ENCODE data around the gene SGMS1. TPM values are rescaled to one million over a fixed set of nuclear protein-coding genes. Genes with fewer than 3 reads are reported as not detected.

Gene SGMS1
- polyA plus RNA-seq, 1 experiment, result 21.1 TPM

DNA sequence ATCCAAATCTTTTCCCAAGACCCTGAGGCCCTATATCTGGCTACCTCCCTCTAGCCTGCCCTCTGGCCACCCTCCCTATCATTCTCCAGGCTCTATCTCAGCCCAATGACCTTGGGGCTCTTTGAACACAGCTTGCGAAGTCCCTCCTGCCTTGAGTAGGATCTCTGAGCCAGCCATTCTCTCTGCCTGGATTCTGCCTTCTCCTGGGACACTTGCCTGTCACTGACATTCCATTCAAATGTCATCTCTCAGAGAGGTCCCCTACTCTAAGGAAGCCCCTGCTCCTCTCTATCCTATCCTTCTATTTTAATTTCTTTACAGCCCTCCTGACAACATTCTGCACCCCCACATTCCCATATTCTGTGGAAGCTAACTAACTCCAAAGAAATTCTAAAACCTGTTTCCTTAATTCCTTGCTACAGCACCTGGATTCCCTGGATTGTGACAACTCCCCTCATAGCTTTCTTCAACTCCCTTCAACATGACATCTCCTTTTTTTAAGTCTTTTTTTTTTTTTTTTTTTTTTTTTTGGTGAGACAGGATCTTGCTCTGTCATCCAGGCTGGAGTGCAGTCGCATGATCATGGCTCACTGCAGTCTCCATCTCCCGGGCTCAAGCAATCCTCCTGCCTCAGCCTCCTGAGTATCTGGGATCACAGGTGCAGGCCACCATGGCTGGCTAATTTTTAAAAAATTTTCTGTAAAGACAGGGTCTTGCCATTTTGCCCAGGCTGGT, 291.5 kb downstream of the SGMS1 start:
- Histone ChIP-seq H3K36me3 (ENCODE audit: control insufficient read depth, insufficient read depth, low read length) (no peaks in the 10 kb centered on the region), H3K27me3 (ENCODE audit: control insufficient read depth, insufficient read depth, low read length) (no peaks in the 10 kb centered on the region), H3K4me3 (ENCODE audit: low read depth, low read length) (no peak overlapping the region)
- DNase-seq (ENCODE audit: low read depth), result no peak
- POLR2A ChIA-PET, result interaction anchor here (0.7 kb wide), 1 partner anchor 88 kb away, joined by 16 read pairs; no protein-coding TSS in a partner anchor
- CTCF ChIA-PET, result interaction anchor here (1.4 kb wide), 1 partner anchor 56 kb away, joined by 4 read pairs; no protein-coding TSS in a partner anchor
- TF ChIP-seq, protein P1, sequence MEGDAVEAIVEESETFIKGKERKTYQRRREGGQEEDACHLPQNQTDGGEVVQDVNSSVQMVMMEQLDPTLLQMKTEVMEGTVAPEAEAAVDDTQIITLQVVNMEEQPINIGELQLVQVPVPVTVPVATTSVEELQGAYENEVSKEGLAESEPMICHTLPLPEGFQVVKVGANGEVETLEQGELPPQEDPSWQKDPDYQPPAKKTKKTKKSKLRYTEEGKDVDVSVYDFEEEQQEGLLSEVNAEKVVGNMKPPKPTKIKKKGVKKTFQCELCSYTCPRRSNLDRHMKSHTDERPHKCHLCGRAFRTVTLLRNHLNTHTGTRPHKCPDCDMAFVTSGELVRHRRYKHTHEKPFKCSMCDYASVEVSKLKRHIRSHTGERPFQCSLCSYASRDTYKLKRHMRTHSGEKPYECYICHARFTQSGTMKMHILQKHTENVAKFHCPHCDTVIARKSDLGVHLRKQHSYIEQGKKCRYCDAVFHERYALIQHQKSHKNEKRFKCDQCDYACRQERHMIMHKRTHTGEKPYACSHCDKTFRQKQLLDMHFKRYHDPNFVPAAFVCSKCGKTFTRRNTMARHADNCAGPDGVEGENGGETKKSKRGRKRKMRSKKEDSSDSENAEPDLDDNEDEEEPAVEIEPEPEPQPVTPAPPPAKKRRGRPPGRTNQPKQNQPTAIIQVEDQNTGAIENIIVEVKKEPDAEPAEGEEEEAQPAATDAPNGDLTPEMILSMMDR (IDR thresholded peaks at IDR 0.05; ENCODE audit: insufficient read depth, low read depth, low read length), result no peak

DNA sequence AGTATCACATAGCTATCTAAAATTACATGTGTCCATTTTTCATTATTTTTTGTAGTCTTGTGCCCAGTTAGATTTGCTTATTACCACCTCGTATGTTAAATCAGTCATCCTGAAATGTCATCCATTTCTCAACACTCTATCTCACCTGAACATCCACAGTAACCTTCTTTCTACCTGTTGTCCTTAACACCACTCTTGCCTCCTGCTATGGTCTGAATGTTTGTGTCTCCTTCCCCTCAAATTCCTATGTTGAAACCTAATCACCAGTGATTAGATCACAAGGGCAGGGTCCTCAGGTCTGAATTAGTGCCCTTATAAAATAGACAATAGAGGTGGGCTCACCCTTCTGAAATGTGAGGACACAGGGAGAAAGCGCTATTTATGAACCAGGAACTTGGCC, 292.3 kb downstream of the SGMS1 start:
- H3K4me3 ChIP-seq (ENCODE audit: low read depth, low read length), result no peak overlapping the region
- no peak for DNase-seq (ENCODE audit: low read depth)
- ChIA-PET CTCF (interaction anchor here (1.4 kb wide), 1 partner anchor 55 kb away, joined by 4 read pairs; no protein-coding TSS in a partner anchor), POLR2A (no interaction called here)
- TF ChIP-seq, protein P1 (IDR thresholded peaks at IDR 0.05; ENCODE audit: insufficient read depth, low read depth, low read length), result no peak
- H3K27me3 ChIP-seq (ENCODE audit: control insufficient read depth, insufficient read depth, low read length), result no peaks in the 10 kb centered on the region
- H3K36me3 ChIP-seq (ENCODE audit: control insufficient read depth, insufficient read depth, low read length), result no peaks in the 10 kb centered on the region

DNA sequence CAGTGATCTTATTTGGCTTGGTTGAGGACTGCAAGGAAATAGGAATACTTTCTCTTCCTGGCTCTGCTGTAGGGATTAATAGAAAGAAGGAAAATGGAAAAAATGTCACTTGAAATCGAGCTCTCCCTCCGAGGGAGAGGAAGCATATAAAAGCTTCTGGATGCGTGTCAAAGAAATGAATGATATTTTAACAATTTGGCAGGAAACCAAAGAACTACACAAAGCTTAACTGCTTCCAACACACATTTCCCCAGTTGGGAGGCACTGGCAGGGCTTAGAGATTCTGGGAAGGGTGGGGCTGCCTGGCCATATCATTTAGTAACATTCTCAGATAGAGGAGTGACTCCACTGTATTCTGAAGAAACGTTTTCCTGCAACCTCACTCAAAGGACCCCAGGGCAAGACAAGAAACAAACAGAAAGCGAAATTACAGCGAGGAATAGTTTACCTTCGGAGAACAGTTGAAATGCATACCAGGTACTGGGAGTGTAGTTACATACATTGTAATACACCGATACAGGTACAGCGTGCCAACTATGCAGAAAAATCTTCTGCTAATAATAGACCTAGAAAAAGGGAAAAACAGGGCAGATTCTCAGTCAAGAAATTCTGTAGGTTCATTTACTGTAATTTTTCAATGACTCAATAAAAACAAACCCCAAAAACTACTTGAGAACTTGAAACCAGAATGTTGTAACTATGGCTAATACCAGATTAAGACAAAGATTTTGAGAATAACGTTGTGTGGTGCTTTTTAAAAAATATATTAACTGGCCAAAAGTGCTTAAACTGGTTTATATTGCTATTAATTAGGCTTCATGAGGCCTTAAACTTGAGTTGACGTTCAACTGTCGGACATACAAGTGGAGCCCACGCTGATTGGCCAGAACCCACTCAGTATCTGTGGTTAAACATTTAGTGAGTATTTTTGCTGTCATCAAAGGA, 296.7 kb downstream of the SGMS1 start:
- ChIA-PET CTCF (interaction anchor here (1.1 to 1.6 kb wide), 2 partner anchors 9 to 33 kb away, joined by 3 to 4 read pairs; no protein-coding TSS in a partner anchor), POLR2A (no interaction called here)
- TF ChIP-seq, protein P1 (IDR thresholded peaks at IDR 0.05; ENCODE audit: insufficient read depth, low read depth, low read length), result no peak
- H3K4me3 ChIP-seq (ENCODE audit: low read depth, low read length), result no peak overlapping the region
- peak; percentile 70 for DNase-seq (ENCODE audit: low read depth)
- H3K36me3 ChIP-seq (ENCODE audit: control insufficient read depth, insufficient read depth, low read length), result no peaks in the 10 kb centered on the region
- H3K27me3 ChIP-seq (ENCODE audit: control insufficient read depth, insufficient read depth, low read length), result no peaks in the 10 kb centered on the region

DNA sequence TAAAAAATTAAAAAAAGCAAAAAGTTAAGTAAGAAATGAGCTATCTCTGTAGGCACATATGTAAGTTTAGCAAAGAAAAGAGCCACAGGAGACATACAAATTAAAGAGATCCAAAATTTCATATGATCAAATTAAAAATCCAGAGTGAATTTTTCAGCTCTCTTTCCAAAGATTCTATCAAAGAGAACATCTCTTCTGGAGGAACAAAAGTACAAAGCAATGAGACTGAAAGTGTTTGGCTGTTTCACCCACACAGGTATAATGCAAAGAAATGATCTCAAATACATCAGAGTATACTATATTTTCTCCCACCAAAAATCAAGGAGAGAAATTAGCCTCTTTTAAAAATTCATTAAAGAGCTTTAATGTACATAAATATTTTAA, 297.6 kb downstream of the SGMS1 start:
- no peak for DNase-seq (ENCODE audit: low read depth)
- Histone ChIP-seq H3K27me3 (ENCODE audit: control insufficient read depth, insufficient read depth, low read length) (no peaks in the 10 kb centered on the region), H3K36me3 (ENCODE audit: control insufficient read depth, insufficient read depth, low read length) (no peaks in the 10 kb centered on the region), H3K4me3 (ENCODE audit: low read depth, low read length) (no peak overlapping the region)
- ChIA-PET CTCF (interaction anchor here (1.0 to 1.6 kb wide), 3 partner anchors 8 to 32 kb away, joined by 3 to 4 read pairs (median 3); no protein-coding TSS in a partner anchor), POLR2A (interaction anchor here (0.5 to 0.6 kb wide), 2 partner anchors 54 to 1988 kb away, joined by 3 to 7 read pairs; partner anchors contain the start of gene DKK1)
- TF ChIP-seq, protein P1 (IDR thresholded peaks at IDR 0.05; ENCODE audit: insufficient read depth, low read depth, low read length), result no peak
